ENCODE measurements around the gene RAD50.

DNA sequence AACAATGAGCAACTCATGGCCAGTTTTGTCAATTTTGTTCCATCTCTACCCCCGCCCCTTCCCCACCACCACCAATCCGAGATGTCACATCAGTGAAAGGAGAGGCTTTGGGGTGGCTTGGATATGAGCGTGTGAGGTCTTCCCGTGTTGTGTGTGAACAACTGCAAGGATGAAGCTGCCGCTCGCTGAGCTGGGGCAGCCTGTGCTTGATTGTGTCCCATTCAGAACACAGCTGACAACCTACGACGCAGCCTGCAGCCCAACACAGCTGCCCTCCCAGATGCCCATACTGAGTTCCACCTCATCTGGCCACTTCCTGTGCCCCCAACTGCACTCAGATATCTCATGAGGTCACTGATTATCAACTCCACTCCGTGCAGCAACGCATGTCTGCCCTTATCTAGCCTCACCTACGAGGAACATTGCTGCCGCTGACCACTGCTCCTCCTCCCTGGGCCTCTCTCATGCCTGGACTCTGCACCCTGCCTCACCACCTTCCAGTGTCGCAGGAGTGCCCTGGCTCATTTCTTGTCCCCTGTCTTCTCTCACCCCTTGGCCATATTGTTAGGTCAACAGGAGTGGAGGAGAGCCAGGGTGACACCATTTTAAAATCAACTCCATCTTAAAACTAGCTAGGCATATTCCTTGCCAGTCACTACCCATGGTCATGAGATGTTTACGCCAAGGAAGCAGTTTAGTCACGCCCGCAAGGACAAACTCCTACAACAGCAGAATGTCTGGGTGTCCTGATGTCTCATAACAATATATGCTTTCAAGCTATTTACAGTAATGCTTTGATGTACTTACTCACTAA is 109.7 kb downstream of the RAD50 start:
- no peak for TF ChIP-seq CTCF (optimal IDR thresholded peaks at IDR 0.05 in 1 of 3, IDR thresholded peaks at IDR 0.05 in 1 of 3, conservative IDR thresholded peaks at IDR 0.05 in 1 of 3; ENCODE audit: extremely low read depth in 1 of 3, insufficient read depth in 2 of 3, low read length in 3 of 3)
- no peak for TF ChIP-seq EZH2 (IDR thresholded peaks at IDR 0.05; ENCODE audit: low read length)

Measured in keratinocyte (primary cell).